Type B pancreatic cell (in vitro differentiated cells): Measurements from ENCODE around the gene CEMIP. TPM values are rescaled to one million over a fixed set of nuclear protein-coding genes. Genes with fewer than 3 reads are reported as not detected.
A peak's percentile ranks its signal among the peaks of the same experiment; 100 is the strongest.

Experiments used
- DNase-seq: peaks from one replicate; pipeline ENCODE4 v3.0.0; 2021; ENCODE audit warnings: mixed read lengths; ENCODE audit not compliant: unreplicated experiment; ENCODE audit errors: extremely low spot score
- H3K27ac Mint-ChIP-seq: 2 replicates; pipeline ENCODE4 v1.8.0; 2021; ENCODE audit warnings: mild to moderate bottlenecking, mixed read lengths
- H3K27me3 Mint-ChIP-seq: 2 replicates; pipeline ENCODE4 v1.8.0; 2021; ENCODE audit warnings: mixed read lengths
- H3K36me3 Mint-ChIP-seq: 2 replicates; pipeline ENCODE4 v1.8.0; 2021; ENCODE audit warnings: mixed read lengths
- H3K4me1 Mint-ChIP-seq: one replicate; pipeline ENCODE4 v1.8.0; 2021; ENCODE audit warnings: mixed read lengths; ENCODE audit not compliant: unreplicated experiment
- H3K4me3 Mint-ChIP-seq: 2 replicates; pipeline ENCODE4 v1.8.0; 2021; ENCODE audit warnings: mild to moderate bottlenecking, mixed read lengths
- H3K9me3 Mint-ChIP-seq: 2 replicates; pipeline ENCODE4 v1.8.0; 2021; ENCODE audit warnings: mixed read lengths
- CTCF ChIP-seq: fragments of 200-600 bp; sonication (generic); conservative IDR thresholded peaks from 2 replicates; pipeline ENCODE4 v1.5.0; 2021; ENCODE audit warnings: antibody characterized with exemption, mild to moderate bottlenecking
- total RNA-seq: library from RNA; stranded (reverse); gene quantifications from 2 replicates; pipeline ENCODE4 v1.2.1, GENCODE V29; 2021; ENCODE audit warnings: low replicate concordance

The CEMIP gene
- total RNA-seq, 1 donor from 2014 or later: 16.4 TPM

GRCh38 chr15:80988148-80988796 is 209.1 kb downstream of the CEMIP start:
- Mint-ChIP-seq H3K27me3 (no peaks in the 10 kb centered on the region), H3K4me3 (peak overlapping the region; percentile 98), H3K27ac (peak overlapping the region; percentile 94), H3K4me1 (peaks cover 37% of the 10 kb centered on the region), H3K36me3 (peaks cover 11% of the 10 kb centered on the region), H3K9me3 (no peaks in the 10 kb centered on the region)
- no peak for DNase-seq
- TF ChIP-seq CTCF: no peak

- Mint-ChIP-seq H3K9me3 (no peaks in the 10 kb centered on the region), H3K4me3 (peak overlapping the region; percentile 98), H3K27me3 (no peaks in the 10 kb centered on the region), H3K36me3 (peaks cover 10% of the 10 kb centered on the region), H3K27ac (peak overlapping the region; percentile 94), H3K4me1 (peaks cover 34% of the 10 kb centered on the region)
- TF ChIP-seq CTCF: no peak
- no peak for DNase-seq
Measured at GRCh38 chr15:80989081-80989517, 209.9 kb downstream of the CEMIP start.

- Mint-ChIP-seq H3K27ac (peak within 1 kb of the TSS; percentile 94), H3K27me3 (no peaks in the 10 kb centered on the region), H3K4me3 (peak within 1 kb of the TSS; percentile 98), H3K36me3 (peaks cover 10% of the 10 kb centered on the region), H3K9me3 (no peaks in the 10 kb centered on the region), H3K4me1 (peaks cover 29% of the 10 kb centered on the region)
- peak; percentile 97 for DNase-seq
- no peak for TF ChIP-seq CTCF
Measured at GRCh38 chr15:80989518-80990478, 210.6 kb downstream of the CEMIP start, which contains the start of gene MESD. TSS of gene MESD (minus strand) at chr15:80989819. CDS start at chr15:80989791, 28 bp downstream.

GRCh38 chr15:80990955-80991354 is 211.8 kb downstream of the CEMIP start:
- Mint-ChIP-seq H3K9me3 (no peaks in the 10 kb centered on the region), H3K36me3 (peaks cover 5% of the 10 kb centered on the region), H3K4me3 (peak overlapping the region; percentile 37), H3K27me3 (no peaks in the 10 kb centered on the region), H3K27ac (no peak overlapping the region), H3K4me1 (peaks cover 21% of the 10 kb centered on the region)
- TF ChIP-seq CTCF: no peak
- no peak for DNase-seq

- no peaks in the 10 kb centered on the region for H3K27me3 Mint-ChIP-seq
- peaks cover 18% of the 10 kb centered on the region for H3K4me1 Mint-ChIP-seq
- no peak for TF ChIP-seq CTCF
- H3K36me3 Mint-ChIP-seq: peaks cover 5% of the 10 kb centered on the region
- H3K27ac Mint-ChIP-seq: no peak overlapping the region
- no peak for DNase-seq
- peak overlapping the region; percentile 37 for H3K4me3 Mint-ChIP-seq
- no peaks in the 10 kb centered on the region for H3K9me3 Mint-ChIP-seq
Measured at GRCh38 chr15:80991421-80991820, 212.3 kb downstream of the CEMIP start.
